ENCODE results near the gene ALK. TPM values are rescaled to one million over a fixed set of nuclear protein-coding genes. Genes with fewer than 3 reads are reported as not detected.

The ALK gene
- total RNA-seq, 2 donors from 2014 or later = 0.16 to 0.26 TPM

- Histone ChIP-seq H3K9me3 (no peaks in the 10 kb centered on the region), H3K4me3 (no peak overlapping the region), H3K27me3 (peaks cover 0 to 4% of the 10 kb centered on the region in 2 donors), H3K4me1 (no peaks in the 10 kb centered on the region), H3K36me3 (no peaks in the 10 kb centered on the region), H3K27ac (no peak overlapping the region)
- no peak for DNase-seq (ENCODE audit: low spot score)
- TF ChIP-seq, protein P1, sequence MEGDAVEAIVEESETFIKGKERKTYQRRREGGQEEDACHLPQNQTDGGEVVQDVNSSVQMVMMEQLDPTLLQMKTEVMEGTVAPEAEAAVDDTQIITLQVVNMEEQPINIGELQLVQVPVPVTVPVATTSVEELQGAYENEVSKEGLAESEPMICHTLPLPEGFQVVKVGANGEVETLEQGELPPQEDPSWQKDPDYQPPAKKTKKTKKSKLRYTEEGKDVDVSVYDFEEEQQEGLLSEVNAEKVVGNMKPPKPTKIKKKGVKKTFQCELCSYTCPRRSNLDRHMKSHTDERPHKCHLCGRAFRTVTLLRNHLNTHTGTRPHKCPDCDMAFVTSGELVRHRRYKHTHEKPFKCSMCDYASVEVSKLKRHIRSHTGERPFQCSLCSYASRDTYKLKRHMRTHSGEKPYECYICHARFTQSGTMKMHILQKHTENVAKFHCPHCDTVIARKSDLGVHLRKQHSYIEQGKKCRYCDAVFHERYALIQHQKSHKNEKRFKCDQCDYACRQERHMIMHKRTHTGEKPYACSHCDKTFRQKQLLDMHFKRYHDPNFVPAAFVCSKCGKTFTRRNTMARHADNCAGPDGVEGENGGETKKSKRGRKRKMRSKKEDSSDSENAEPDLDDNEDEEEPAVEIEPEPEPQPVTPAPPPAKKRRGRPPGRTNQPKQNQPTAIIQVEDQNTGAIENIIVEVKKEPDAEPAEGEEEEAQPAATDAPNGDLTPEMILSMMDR (IDR thresholded peaks at IDR 0.05) = no peak
Observed at GRCh38 chr2:29606104-29607037, 315.0 kb downstream of the ALK start.

DNA sequence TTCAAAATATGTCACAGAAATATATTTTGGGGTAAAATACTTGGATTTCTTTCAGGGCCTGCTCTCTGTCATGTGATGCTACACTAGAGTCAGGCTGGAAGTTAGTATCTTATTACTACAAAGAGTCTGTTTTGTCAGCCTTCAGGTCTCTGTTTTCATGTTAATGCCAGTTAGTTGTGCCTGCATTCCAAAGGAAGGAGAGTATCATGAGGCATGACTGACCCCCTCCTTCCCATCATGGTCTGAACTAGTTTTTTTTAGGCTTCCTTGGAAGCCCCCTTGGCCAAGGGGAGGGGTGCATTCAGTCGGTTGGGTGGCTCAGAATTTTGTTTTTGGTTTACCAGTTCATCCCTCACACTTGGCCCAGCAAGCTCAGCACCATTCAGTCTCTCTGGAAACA, 318.0 kb downstream of the ALK start:
- no peaks in the 10 kb centered on the region for H3K36me3 ChIP-seq
- H3K4me3 ChIP-seq = no peak overlapping the region
- TF ChIP-seq, protein P1 (IDR thresholded peaks at IDR 0.05) = no peak
- no peaks in the 10 kb centered on the region for H3K27me3 ChIP-seq
- H3K27ac ChIP-seq = no peak overlapping the region
- peaks cover 0 to 4% of the 10 kb centered on the region in 2 donors for H3K9me3 ChIP-seq
- no peaks in the 10 kb centered on the region for H3K4me1 ChIP-seq
- DNase-seq (ENCODE audit: low spot score) = no peak

DNA sequence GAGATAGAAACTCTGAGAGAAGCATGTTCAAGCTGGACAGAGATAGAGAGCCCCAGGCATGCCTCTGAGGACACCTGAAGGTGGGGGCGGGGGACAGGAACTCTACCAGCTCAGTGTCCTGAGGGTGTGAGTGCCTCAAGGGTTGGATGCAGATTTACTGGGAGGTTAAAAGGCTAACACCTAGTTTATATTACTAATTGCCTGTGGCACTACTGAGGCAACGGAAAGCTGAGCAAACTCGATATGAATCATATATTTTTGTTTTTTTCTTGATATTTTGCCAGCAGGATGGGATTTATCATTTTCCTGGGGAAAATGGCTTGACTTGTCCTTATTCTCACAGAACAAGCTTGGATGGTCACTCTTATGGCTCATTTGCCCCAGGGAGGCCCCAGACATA, 319.5 kb downstream of the ALK start:
- TF ChIP-seq, protein P1 (IDR thresholded peaks at IDR 0.05) = no peak
- Histone ChIP-seq H3K9me3 (peaks cover 0 to 4% of the 10 kb centered on the region in 2 donors), H3K27ac (no peak overlapping the region), H3K27me3 (no peaks in the 10 kb centered on the region), H3K4me1 (no peaks in the 10 kb centered on the region), H3K4me3 (no peak overlapping the region), H3K36me3 (no peaks in the 10 kb centered on the region)
- DNase-seq (ENCODE audit: low spot score) = no peak

- H3K36me3 ChIP-seq = no peaks in the 10 kb centered on the region
- H3K4me3 ChIP-seq = no peak overlapping the region
- H3K4me1 ChIP-seq = no peaks in the 10 kb centered on the region
- H3K9me3 ChIP-seq = peaks cover 0 to 4% of the 10 kb centered on the region in 2 donors
- no peak for DNase-seq (ENCODE audit: low spot score)
- H3K27me3 ChIP-seq = no peaks in the 10 kb centered on the region
- H3K27ac ChIP-seq = no peak overlapping the region
- TF ChIP-seq, protein P1 (IDR thresholded peaks at IDR 0.05) = no peak
Observed at GRCh38 chr2:29601321-29601720, 320.1 kb downstream of the ALK start.

DNA sequence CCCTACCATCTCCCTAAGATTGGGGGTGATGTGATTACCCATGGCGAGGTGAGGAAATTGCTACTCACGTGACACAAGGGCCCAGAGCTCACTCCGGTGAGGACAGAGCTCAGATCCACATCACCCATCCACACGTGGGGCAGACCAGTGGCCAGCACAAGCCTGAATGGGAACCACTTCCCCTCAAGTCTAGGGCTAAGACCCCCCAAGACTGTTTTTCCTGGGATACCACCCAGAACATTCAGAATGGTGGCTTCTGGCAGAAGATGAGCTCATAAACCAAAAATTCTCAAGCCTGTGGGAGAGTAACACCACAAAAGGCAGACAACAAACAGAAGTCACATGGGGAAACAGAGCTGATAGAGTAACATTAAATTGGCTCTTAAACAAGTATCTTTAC, 321.4 kb downstream of the ALK start:
- TF ChIP-seq, protein P1 (IDR thresholded peaks at IDR 0.05) = no peak
- H3K4me3 ChIP-seq = no peak overlapping the region
- DNase-seq (ENCODE audit: low spot score) = no peak
- H3K36me3 ChIP-seq = no peaks in the 10 kb centered on the region
- peaks cover 0 to 4% of the 10 kb centered on the region in 2 donors for H3K9me3 ChIP-seq
- H3K4me1 ChIP-seq = no peaks in the 10 kb centered on the region
- H3K27ac ChIP-seq = no peak overlapping the region
- H3K27me3 ChIP-seq = no peaks in the 10 kb centered on the region

Data from right atrium auricular region (tissue), 2 donors.